Sigmoid colon (tissue), 7 donors: ENCODE results near the gene NT5DC3. TPM values are rescaled to one million over a fixed set of nuclear protein-coding genes. Genes with fewer than 3 reads are reported as not detected.

ENCODE experiments used
- DNase-seq: peaks from one replicate; pipeline ENCODE4 v3.0.0-alpha.2; 2019
- H3K27ac ChIP-seq, 4 donors: fragments of 200-600 bp; sonication (generic); one replicate each; pipeline ENCODE4 v1.5.1; 2016 to 2019; ENCODE audit warnings: mild to moderate bottlenecking in 1 of 4
- H3K27me3 ChIP-seq, 3 donors: fragments of 200-600 bp; sonication (generic); one replicate each; pipeline ENCODE4 v1.5.1; 2019; ENCODE audit warnings: mild to moderate bottlenecking in 1 of 3
- H3K36me3 ChIP-seq, 4 donors: fragments of 200-600 bp; sonication (generic); one replicate each; pipeline ENCODE4 v1.5.1; 2016 to 2019
- H3K4me1 ChIP-seq, 4 donors: fragments of 200-600 bp; sonication (generic); one replicate each; pipeline ENCODE4 v1.5.1; 2017 to 2019
- H3K4me3 ChIP-seq, 4 donors: fragments of 200-600 bp; sonication (generic); one replicate each; pipeline ENCODE4 v1.5.1; 2017 to 2019; ENCODE audit warnings: mild to moderate bottlenecking in 2 of 4, moderate library complexity in 1 of 4
- H3K9me3 ChIP-seq, 4 donors: fragments of 200-600 bp in 3 of 4; sonication (generic) in 3 of 4; one replicate each; pipeline versions ENCODE4 v1.5.1 to v1.6.1; 2013 to 2019
- EP300 ChIP-seq, 4 donors: sonication (generic); formaldehyde crosslinking; IDR thresholded peaks; one replicate each; pipeline ENCODE4 v1.6.1; 2017; ENCODE audit warnings: antibody characterized with exemption in 4 of 4
- POLR2A ChIP-seq, 2 donors: fragments of 450-650 bp; IDR thresholded peaks; one replicate each; pipeline ENCODE4 v1.6.1; 2016; ENCODE audit warnings: antibody characterized with exemption in 2 of 2, mild to moderate bottlenecking in 2 of 2, moderate library complexity in 2 of 2
- POLR2AphosphoS5 ChIP-seq, 4 donors: sonication (generic); formaldehyde crosslinking; IDR thresholded peaks; one replicate each; pipeline ENCODE4 v1.6.1; 2017; ENCODE audit warnings: antibody characterized with exemption in 4 of 4
- WGBS, 2 donors: extraction: QIAGEN DNeasy Blood & Tissue Kit; methylation state at CpG; one replicate each; pipeline ENCODE4 v1.1.7; 2013; 5-methylcytosine and 5-hydroxymethylcytosine counted together
- intact Hi-C: fragments of 100-400 bp; cut with DNase I; formaldehyde crosslinking; loops from one replicate; pipeline ENCODE4 v1.15.1; 2023
- polyA plus RNA-seq, 3 donors: library from polyadenylated mRNA; stranded (reverse); fragments of 200-250 nt; gene quantifications; one replicate each; pipeline ENCODE4 v1.2.3, GENCODE V29; 2013
- total RNA-seq, 4 donors: library from RNA; depleted of rRNA; stranded (reverse); fragments of >200 nt; gene quantifications; one replicate each; pipeline ENCODE4 v1.1.0, GENCODE V29; 2016
- TF ChIP-seq, protein P1 (sequence below), 4 experiments: fragments of 450-650 bp in 3 of 4; fragments of 200-600 bp in 1 of 4; IDR thresholded peaks; one replicate each; pipeline ENCODE4 v1.5.1; 2016 to 2019; ENCODE audit warnings: antibody characterized with exemption in 4 of 4, mild to moderate bottlenecking in 3 of 4, moderate library complexity in 2 of 4
- donor health status: healthy with polysubstance abuse.
- donor health status: Bipolar disorder and iron deficiency.
- donor health status: healthy.

Gene NT5DC3
- total and polyA plus RNA-seq, 7 donors, result 0.23 to 346 (median 179) TPM

DNA sequence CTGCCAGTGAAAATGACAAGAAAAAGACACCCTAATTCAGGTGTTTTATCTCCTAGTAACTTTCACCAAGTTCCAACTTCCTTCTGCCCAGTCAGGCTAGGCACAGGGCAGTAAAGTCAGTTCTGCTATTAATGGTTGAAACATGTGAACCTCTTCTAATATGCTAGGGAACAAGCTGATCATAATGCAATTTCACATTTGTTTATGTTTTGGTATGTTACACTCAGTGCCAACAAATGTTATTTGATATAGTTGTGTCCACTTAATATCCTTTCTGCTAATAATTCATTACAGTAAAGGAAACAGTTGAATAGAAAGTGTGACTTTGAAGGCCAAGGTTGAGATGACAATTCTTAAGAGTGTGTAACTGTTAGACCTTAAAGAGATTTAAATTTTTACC is 17.2 kb downstream of the NT5DC3 start:
- Histone ChIP-seq H3K4me1 (peaks cover 0 to 100% (median 85%) of the 10 kb centered on the region in 4 donors), H3K9me3 (no peaks in the 10 kb centered on the region), H3K4me3 (no peak overlapping the region), H3K27me3 (no peaks in the 10 kb centered on the region), H3K27ac (peak overlapping the region in 3 of 4 donors; percentile 10 to 99 (median 96)), H3K36me3 (peaks cover 0 to 27% (median 10%) of the 10 kb centered on the region in 4 donors)
- no peak for DNase-seq
- TF ChIP-seq POLR2AphosphoS5 (IDR thresholded peaks at IDR 0.05) (peak in 3 of 4 donors; percentile 12 to 71 (median 57)), EP300 (IDR thresholded peaks at IDR 0.05) (no peak)
- intact Hi-C loops, result no loop called here

DNA sequence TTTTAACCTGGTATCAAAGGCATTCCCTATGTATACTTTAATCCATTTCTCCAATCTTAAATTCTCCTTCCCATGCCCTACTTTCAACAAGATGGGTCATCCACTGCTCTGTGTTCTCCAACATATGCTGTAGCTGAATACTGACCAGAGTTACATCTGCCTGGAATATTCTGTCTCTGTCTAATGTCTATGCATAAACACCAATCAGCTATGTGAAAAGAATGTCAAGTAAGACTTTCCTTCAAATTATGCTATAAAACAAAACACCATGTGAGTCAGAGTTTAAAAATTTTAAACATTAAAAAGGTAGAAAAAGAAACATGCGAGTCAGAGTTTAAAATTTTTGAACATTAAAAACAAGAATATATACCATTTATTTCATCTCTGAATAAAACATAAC is 19.3 kb downstream of the NT5DC3 start:
- Histone ChIP-seq H3K36me3 (peaks cover 0 to 30% (median 10%) of the 10 kb centered on the region in 4 donors), H3K27me3 (no peaks in the 10 kb centered on the region), H3K4me3 (no peak overlapping the region), H3K9me3 (no peaks in the 10 kb centered on the region), H3K4me1 (peaks cover 0 to 100% (median 84%) of the 10 kb centered on the region in 4 donors), H3K27ac (peak overlapping the region in 3 of 4 donors; percentile 56 to 99 (median 96))
- no peak for DNase-seq
- WGBS, 2 donors, result 95 to 97% methylated on average over 1 of the region's 1 CpG
- TF ChIP-seq EP300 (IDR thresholded peaks at IDR 0.05) (peak in 1 of 4 donors; percentile 18), POLR2A (IDR thresholded peaks at IDR 0.05) (no peak), POLR2AphosphoS5 (IDR thresholded peaks at IDR 0.05) (peak in 2 of 4 donors; percentile 66 to 67)
- TF ChIP-seq, protein P1, sequence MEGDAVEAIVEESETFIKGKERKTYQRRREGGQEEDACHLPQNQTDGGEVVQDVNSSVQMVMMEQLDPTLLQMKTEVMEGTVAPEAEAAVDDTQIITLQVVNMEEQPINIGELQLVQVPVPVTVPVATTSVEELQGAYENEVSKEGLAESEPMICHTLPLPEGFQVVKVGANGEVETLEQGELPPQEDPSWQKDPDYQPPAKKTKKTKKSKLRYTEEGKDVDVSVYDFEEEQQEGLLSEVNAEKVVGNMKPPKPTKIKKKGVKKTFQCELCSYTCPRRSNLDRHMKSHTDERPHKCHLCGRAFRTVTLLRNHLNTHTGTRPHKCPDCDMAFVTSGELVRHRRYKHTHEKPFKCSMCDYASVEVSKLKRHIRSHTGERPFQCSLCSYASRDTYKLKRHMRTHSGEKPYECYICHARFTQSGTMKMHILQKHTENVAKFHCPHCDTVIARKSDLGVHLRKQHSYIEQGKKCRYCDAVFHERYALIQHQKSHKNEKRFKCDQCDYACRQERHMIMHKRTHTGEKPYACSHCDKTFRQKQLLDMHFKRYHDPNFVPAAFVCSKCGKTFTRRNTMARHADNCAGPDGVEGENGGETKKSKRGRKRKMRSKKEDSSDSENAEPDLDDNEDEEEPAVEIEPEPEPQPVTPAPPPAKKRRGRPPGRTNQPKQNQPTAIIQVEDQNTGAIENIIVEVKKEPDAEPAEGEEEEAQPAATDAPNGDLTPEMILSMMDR (IDR thresholded peaks at IDR 0.05), result no peak
- intact Hi-C loops, result no loop called here

DNA sequence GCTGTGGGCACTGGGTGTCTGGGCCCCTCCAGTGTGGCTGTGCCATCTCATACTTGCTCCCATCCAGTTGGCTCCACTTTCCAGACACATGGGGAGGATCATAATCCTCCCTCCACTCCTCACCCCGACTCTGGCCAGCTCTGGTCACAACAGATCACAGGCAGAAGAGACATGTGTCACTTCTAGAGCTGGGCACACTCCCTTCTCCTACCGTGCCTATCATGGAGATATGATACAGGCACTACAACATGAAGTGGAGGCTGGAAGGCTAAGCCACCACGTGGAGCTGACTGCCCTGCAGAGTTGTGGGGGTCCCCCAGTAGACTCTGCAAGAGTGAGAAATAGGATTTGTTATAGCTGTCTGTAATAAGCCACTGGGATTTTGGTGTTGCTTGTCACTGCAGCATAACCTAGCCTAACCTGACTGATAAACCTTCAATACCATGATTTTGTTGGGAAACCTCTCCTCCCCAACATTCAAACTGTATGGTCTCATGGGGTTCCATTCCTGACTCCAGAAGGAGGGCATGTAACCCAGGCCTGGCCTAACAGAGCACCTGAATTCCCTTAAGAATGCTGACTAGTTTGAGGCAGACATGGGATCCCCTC is 20.0 kb downstream of the NT5DC3 start:
- peaks cover 0 to 99% (median 82%) of the 10 kb centered on the region in 4 donors for H3K4me1 ChIP-seq
- intact Hi-C loops, result no loop called here
- peak; percentile 50 for DNase-seq
- H3K27ac ChIP-seq, result peak overlapping the region; percentile 7 to 99 (median 76)
- no peak overlapping the region for H3K4me3 ChIP-seq
- peaks cover 0 to 30% (median 10%) of the 10 kb centered on the region in 4 donors for H3K36me3 ChIP-seq
- H3K9me3 ChIP-seq, result no peaks in the 10 kb centered on the region
- WGBS, 2 donors, result 92 to 95% methylated on average over 3 of the region's 3 CpGs
- TF ChIP-seq POLR2A (IDR thresholded peaks at IDR 0.05) (no peak), EP300 (IDR thresholded peaks at IDR 0.05) (no peak), POLR2AphosphoS5 (IDR thresholded peaks at IDR 0.05) (peak in 2 of 4 donors; percentile 41 to 58)
- TF ChIP-seq, protein P1 (IDR thresholded peaks at IDR 0.05), result no peak
- H3K27me3 ChIP-seq, result no peaks in the 10 kb centered on the region

DNA sequence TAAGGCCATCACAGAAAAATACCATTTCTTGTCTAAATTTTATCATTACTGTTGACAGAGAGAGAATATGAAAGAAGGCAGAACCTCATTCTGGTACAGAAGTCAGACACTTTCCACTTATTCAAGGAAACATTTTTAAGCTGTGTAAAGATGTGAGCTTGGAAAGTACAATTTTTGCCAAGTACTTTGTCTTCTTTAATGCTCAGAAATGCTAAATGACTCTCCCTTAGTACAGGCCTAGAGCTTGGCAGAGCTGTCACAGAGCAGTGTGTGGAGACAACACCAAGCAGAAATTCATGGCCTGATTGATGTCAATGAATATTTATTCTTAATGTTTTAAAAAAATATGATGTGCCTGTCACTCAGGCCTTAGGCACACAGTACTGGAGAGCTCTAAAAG is 20.7 kb downstream of the NT5DC3 start:
- DNase-seq, result peak; percentile 26
- Histone ChIP-seq H3K9me3 (no peaks in the 10 kb centered on the region), H3K27me3 (no peaks in the 10 kb centered on the region), H3K36me3 (peaks cover 0 to 33% (median 10%) of the 10 kb centered on the region in 4 donors), H3K27ac (peak overlapping the region; percentile 7 to 99 (median 76)), H3K4me3 (no peak overlapping the region), H3K4me1 (peaks cover 0 to 99% (median 82%) of the 10 kb centered on the region in 4 donors)
- no peak for TF ChIP-seq POLR2AphosphoS5 (IDR thresholded peaks at IDR 0.05)
- TF ChIP-seq EP300 (IDR thresholded peaks at IDR 0.05), result no peak
- TF ChIP-seq POLR2A (IDR thresholded peaks at IDR 0.05), result no peak
- TF ChIP-seq, protein P1 (IDR thresholded peaks at IDR 0.05), result no peak
- intact Hi-C loops, result no loop called here

DNA sequence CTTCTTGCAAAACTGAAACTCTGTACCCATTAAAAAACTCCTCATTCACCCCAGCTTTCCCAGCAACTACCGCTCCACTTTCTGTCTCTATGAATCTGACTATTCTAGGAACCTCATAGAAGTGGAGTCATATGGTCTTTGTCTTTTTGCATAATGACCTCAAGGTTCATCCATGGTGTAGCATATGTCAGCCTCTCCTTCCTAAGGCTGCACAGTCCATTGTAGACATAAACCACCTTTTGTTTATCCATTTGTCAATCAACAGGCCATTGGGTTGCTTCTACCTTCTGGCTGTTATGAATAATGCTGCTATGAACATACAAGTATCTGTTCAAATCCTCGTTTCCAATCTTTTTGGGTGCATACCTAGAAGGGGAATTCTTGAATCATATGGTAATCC is 21.1 kb downstream of the NT5DC3 start:
- intact Hi-C loops, result no loop called here
- TF ChIP-seq POLR2A (IDR thresholded peaks at IDR 0.05), result no peak
- TF ChIP-seq EP300 (IDR thresholded peaks at IDR 0.05), result no peak
- TF ChIP-seq POLR2AphosphoS5 (IDR thresholded peaks at IDR 0.05), result peak in 3 of 4 donors; percentile 23 to 73 (median 41)
- TF ChIP-seq, protein P1 (IDR thresholded peaks at IDR 0.05), result no peak
- Histone ChIP-seq H3K36me3 (peaks cover 0 to 38% (median 10%) of the 10 kb centered on the region in 4 donors), H3K4me3 (no peak overlapping the region), H3K27ac (peak overlapping the region; percentile 7 to 99 (median 76)), H3K9me3 (no peaks in the 10 kb centered on the region), H3K4me1 (peaks cover 0 to 99% (median 82%) of the 10 kb centered on the region in 4 donors), H3K27me3 (no peaks in the 10 kb centered on the region)
- no peak for DNase-seq
- 89 to 94% methylated on average over 2 of the region's 2 CpGs for WGBS, 2 donors
